GM12873 (cell line): ENCODE data around the gene NHLH2.

ENCODE experiments used
- TF ChIP-seq, protein P1 (sequence below): IDR thresholded peaks from 2 replicates; pipeline ENCODE4 v1.5.1; 2012; ENCODE audit warnings: low read depth, mild to moderate bottlenecking, moderate library complexity, low read length, control low read depth; ENCODE audit not compliant: insufficient read depth; ENCODE audit errors: missing control alignments

Gene NHLH2

DNA sequence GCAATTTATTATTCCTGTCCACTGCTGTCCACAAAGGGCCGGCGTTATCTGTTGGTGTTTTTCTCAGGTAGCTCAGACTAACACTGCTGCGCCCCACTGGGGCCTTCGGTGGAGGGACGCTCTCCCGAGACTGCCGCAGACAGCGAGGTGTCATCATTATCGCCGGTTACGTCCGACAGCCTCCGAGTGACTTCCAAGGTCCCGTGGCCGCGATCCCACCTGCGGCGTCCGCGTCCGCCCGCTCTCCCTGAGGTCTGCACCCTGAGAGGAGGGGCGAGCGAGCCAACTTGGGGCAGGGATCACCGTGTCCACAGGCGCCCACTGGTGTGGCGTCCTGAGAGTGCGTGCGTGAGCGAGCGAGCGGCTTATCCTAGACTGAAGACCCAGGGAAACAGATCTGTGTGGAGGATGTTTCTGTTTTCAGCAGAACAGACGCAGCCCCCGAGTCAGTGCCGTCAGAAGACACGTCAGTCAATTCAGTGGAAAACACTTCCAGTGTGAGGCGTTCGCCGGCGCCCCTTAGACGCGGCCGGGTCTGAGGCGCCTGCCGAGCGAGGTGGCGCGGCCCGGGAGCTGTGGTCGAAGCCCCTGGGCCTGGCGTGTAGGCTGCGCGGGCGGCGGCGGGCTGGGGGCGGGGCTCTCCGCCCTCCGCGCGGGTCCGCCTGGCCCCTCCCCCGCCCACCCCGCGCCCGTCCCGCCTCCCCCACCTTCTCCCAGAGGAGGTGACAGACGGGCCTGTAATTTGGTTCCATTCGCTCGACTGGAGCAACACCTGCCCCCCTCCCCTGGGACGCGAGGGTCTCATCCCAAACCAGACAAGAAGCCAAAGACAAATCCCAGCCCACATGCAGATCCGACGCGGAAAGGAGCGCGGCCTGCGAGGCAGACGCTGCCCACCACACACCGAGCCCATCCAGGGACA, 12.6 kb downstream of the NHLH2 start:
- TF ChIP-seq, protein P1, sequence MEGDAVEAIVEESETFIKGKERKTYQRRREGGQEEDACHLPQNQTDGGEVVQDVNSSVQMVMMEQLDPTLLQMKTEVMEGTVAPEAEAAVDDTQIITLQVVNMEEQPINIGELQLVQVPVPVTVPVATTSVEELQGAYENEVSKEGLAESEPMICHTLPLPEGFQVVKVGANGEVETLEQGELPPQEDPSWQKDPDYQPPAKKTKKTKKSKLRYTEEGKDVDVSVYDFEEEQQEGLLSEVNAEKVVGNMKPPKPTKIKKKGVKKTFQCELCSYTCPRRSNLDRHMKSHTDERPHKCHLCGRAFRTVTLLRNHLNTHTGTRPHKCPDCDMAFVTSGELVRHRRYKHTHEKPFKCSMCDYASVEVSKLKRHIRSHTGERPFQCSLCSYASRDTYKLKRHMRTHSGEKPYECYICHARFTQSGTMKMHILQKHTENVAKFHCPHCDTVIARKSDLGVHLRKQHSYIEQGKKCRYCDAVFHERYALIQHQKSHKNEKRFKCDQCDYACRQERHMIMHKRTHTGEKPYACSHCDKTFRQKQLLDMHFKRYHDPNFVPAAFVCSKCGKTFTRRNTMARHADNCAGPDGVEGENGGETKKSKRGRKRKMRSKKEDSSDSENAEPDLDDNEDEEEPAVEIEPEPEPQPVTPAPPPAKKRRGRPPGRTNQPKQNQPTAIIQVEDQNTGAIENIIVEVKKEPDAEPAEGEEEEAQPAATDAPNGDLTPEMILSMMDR, result no peak

DNA sequence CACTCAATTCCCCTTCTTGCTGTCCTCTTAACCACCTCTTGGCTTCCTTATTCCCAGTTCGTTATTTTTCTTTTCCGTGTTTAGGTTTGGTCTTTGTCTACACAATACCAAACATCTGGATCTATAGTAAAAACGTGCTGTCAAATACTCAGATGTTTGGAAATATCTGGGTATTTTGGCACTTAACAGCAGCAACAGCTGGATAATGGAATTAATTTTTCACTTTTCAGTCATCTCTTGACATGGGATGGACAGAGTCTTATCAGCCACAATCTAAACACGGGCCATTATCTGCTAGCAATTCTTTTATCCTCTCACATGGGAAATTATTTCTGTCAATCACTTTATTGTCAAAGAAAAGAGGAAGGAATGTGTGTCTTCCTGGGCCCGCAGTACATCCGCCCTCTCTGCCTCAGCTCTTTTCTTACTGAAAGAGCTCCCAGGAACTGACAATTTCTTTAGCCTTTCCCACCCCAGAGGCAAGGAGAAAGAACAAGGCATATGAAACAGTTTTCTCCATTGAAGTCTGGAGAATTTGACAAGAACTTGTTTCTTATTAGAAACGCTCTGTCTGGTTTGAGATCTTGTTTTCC, 13.4 kb downstream of the NHLH2 start:
- TF ChIP-seq, protein P1, result no peak

DNA sequence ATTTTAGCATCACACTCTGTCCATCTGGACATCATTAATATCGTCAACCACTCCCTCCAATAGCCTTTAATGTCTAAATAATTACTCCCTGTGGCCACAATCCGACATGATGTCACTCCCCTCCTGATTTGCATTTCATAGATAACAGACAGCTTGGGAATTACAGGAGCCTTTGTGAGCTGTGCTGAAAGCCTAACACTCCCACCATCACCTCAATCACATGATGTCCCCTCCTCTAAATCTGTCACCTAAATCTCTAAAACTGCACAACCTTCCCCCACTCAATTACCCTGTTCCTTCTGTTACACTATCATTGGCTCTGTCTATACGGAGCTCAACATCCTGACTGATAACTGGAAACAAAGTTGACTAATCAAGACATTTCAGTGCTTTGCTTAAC, 14.3 kb downstream of the NHLH2 start:
- TF ChIP-seq, protein P1, result no peak

DNA sequence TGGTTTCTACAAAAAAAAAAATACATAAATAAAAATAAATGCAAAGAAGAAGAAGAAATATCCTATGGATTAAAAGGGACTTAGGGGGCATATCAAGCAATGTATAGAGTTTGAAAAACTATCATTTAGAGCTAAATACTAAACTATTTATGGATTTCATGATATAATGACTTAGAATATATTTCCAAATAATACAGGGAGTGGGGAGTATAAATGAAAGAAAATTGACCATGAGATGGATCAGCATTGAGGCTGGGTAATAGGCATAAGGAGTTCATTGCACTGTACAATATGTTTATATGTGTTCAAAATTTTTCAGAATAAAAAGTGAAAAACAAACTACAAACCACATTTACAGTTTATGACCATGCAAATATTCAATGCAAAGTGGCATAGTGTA, 18.8 kb downstream of the NHLH2 start:
- TF ChIP-seq, protein P1, result no peak

DNA sequence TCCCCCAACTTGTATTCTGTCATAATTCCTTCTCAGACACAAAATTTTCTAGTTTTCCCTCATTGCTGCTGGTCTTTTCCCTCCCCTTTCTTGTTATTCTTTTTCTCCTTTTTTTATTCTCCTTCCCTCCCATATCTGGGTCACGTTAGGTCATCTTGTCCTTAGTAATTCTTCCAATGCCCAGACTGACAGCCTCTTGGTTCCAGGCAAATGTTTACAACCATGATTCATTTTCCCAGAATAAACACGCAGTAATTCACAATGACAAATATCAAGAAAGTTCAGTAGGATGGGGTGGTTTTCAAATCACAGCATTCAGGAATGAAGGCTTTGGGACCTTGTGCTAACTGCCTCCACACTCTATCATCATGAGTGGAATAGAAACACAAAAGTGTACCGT, 25.2 kb downstream of the NHLH2 start:
- TF ChIP-seq, protein P1, result no peak

DNA sequence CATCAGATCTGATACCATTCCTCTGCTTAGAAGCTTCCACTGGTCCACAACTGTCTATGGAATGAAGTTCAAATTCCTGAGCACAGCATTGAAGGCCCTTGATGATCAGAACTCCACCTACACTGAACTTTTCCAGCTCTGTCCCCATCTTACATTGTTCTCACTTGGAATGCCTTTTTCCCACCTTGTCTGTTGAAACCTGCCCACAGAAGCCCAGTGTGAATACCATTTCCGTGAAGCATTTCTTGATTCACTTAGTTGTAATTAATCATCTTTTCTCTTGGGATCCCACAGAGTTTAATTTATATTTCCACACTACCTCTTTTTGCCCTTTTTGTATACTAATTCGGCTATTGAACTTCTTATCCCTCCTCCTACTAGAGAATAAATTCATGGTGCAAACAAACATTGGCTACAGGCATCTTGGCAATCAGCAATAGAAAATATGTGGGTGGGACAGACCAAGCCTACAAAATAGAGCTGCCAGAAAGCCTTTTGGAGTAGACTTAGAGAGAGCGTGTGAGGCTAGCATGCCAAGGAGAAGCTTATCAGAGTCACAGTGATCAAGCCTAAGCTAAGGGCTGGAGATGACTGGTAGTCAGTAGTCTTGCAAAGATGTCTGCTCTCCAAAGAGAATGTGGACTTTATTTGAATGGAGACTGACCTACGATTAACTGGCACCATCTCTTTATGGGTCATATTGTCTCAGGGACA, 26.1 kb downstream of the NHLH2 start:
- TF ChIP-seq, protein P1, result no peak

DNA sequence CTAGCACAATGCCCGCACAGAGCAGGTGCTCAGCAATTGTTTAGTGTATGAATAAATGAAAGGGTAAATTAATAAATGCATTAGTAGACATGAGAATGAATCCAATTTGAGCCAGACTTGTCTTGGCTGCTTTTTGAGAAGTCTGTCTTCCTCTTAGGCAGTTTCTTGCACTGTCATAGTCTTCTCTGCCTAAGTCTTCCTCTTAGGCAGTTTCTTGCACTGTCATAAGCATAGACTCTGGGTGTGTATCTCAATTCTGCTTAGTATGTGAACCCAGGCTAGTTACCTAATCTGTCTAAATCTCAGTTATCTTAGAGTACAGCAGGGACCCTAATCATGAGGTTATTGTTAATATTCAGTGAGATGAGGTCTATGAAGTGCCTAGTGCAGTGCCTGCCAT, 27.2 kb downstream of the NHLH2 start:
- TF ChIP-seq, protein P1, result no peak
